DMS 273 treated with DMSO at 0.1 percent for 48 hours (cell line): ENCODE results near the gene RNF26.

Source experiments
- DNase-seq: peaks from one replicate; lab custom pipeline; 2025; lab: John Stamatoyannopoulos, UW

The RNF26 gene

GRCh38 chr11:119355091-119355843 lies 20.9 kb downstream of the RNF26 start:
- DNase-seq, result no peak

- no peak for DNase-seq
These were observed 22.2 kb downstream of the RNF26 start for GRCh38 chr11:119356349-119357031.

GRCh38 chr11:119357074-119357473 lies 22.7 kb downstream of the RNF26 start:
- DNase-seq, result no peak

- DNase-seq, result no peak
These were observed 25.3 kb downstream of the RNF26 start for GRCh38 chr11:119359365-119360214.

- DNase-seq, result peak; percentile 82
These were observed 26.9 kb downstream of the RNF26 start for GRCh38 chr11:119361056-119361787.

GRCh38 chr11:119361941-119362725 lies 27.8 kb downstream of the RNF26 start:
- DNase-seq, result no peak

- no peak for DNase-seq
These were observed 28.4 kb downstream of the RNF26 start for GRCh38 chr11:119362741-119363080.

- DNase-seq, result no peak
These were observed 28.9 kb downstream of the RNF26 start for GRCh38 chr11:119363081-119363850.

GRCh38 chr11:119363851-119364590 lies 29.7 kb downstream of the RNF26 start:
- DNase-seq, result no peak

- DNase-seq, result no peak
These were observed 30.8 kb downstream of the RNF26 start for GRCh38 chr11:119365071-119365591.

GRCh38 chr11:119366690-119367620 lies 32.6 kb downstream of the RNF26 start:
- no peak for DNase-seq

- no peak for DNase-seq
These were observed 33.4 kb downstream of the RNF26 start for GRCh38 chr11:119367661-119368120.

- peak; percentile 87 for DNase-seq
These were observed 34.1 kb downstream of the RNF26 start for GRCh38 chr11:119368121-119369034.

GRCh38 chr11:119369132-119369925 lies 35.0 kb downstream of the RNF26 start:
- peak; percentile 47 for DNase-seq

- no peak for DNase-seq
These were observed 36.2 kb downstream of the RNF26 start for GRCh38 chr11:119370486-119371046.

- no peak for DNase-seq
These were observed 36.8 kb downstream of the RNF26 start for GRCh38 chr11:119371067-119371601.
